ENCODE results near the gene MUCL3.

Gene MUCL3

GRCh38 chr6:30928677-30929076 is 12.1 kb upstream of the MUCL3 start:
- no peak for TF ChIP-seq CTCF (IDR thresholded peaks at IDR 0.05; ENCODE audit: control extremely low read depth, extremely low read depth, low read depth, missing control alignments)
- DNase-seq (ENCODE audit: extremely low spot score), result no peak
- ChIA-PET POLR2A (interaction anchor here (0.6 kb wide), 1 partner anchor 40 kb away, joined by 3 read pairs; no protein-coding TSS in a partner anchor), CTCF (interaction anchor here (1.2 to 1.8 kb wide), 4 partner anchors 10 to 151 kb away, joined by 3 to 8 read pairs (median 4); partner anchors contain the start of gene VARS2)

GRCh38 chr6:30930506-30930905 is 10.3 kb upstream of the MUCL3 start:
- POLR2A ChIA-PET, result no interaction called here
- TF ChIP-seq CTCF (IDR thresholded peaks at IDR 0.05; ENCODE audit: control extremely low read depth, extremely low read depth, low read depth, missing control alignments), result no peak
- CTCF ChIA-PET, result interaction anchor here (1.2 to 1.8 kb wide), 5 partner anchors 8 to 477 kb away, joined by 3 to 8 read pairs (median 4); partner anchors contain the start of gene VARS2
- DNase-seq (ENCODE audit: extremely low spot score), result no peak

GRCh38 chr6:30931272-30931671 is 9.5 kb upstream of the MUCL3 start:
- no peak for TF ChIP-seq CTCF (IDR thresholded peaks at IDR 0.05; ENCODE audit: control extremely low read depth, extremely low read depth, low read depth, missing control alignments)
- ChIA-PET POLR2A (no interaction called here), CTCF (interaction anchor here (1.4 to 1.5 kb wide), 2 partner anchors 137 to 149 kb away, joined by 4 to 6 read pairs; no protein-coding TSS in a partner anchor)
- DNase-seq (ENCODE audit: extremely low spot score), result no peak

- CTCF ChIA-PET, result interaction anchor here (1.5 kb wide), 1 partner anchor 148 kb away, joined by 6 read pairs; no protein-coding TSS in a partner anchor
- POLR2A ChIA-PET, result no interaction called here
- TF ChIP-seq CTCF (IDR thresholded peaks at IDR 0.05; ENCODE audit: control extremely low read depth, extremely low read depth, low read depth, missing control alignments), result no peak
- DNase-seq (ENCODE audit: extremely low spot score), result no peak
These were observed 8.7 kb upstream of the MUCL3 start, which contains the start of gene SFTA2 for GRCh38 chr6:30931969-30932645. TSS of gene SFTA2 (minus strand) at chr6:30932170. CDS start at chr6:30932096, 74 bp downstream.

- DNase-seq (ENCODE audit: extremely low spot score), result no peak
- no peak for TF ChIP-seq CTCF (IDR thresholded peaks at IDR 0.05; ENCODE audit: control extremely low read depth, extremely low read depth, low read depth, missing control alignments)
- CTCF ChIA-PET, result no interaction called here
- POLR2A ChIA-PET, result no interaction called here
These were observed 8.0 kb upstream of the MUCL3 start for GRCh38 chr6:30932665-30933365.

- ChIA-PET POLR2A (no interaction called here), CTCF (interaction anchor here (0.9 to 1.4 kb wide), 4 partner anchors 19 to 152 kb away, joined by 3 to 4 read pairs (median 3); no protein-coding TSS in a partner anchor)
- TF ChIP-seq CTCF (IDR thresholded peaks at IDR 0.05; ENCODE audit: control extremely low read depth, extremely low read depth, low read depth, missing control alignments), result no peak
- no peak for DNase-seq (ENCODE audit: extremely low spot score)
These were observed 5.8 kb upstream of the MUCL3 start for GRCh38 chr6:30935018-30935417.
